Measurements from ENCODE around the gene KPNA4.
"Not testable (repeated sequence)": the region's sequence is repeated elsewhere in the genome, so short reads cannot be mapped to it uniquely, and the experiment has no call there.

KPNA4 gene

GRCh38 chr3:160452251-160452650, 113.1 kb downstream of the KPNA4 start:
- not testable (repeated sequence) for DNase-seq (ENCODE audit: low read depth in 1 of 2, low spot score in 1 of 2)

GRCh38 chr3:160451602-160452001, 113.8 kb downstream of the KPNA4 start:
- DNase-seq (ENCODE audit: low read depth in 1 of 2, low spot score in 1 of 2), result no peak

GRCh38 chr3:160450846-160451245, 114.5 kb downstream of the KPNA4 start:
- DNase-seq (ENCODE audit: low read depth in 1 of 2, low spot score in 1 of 2), result no peak

- DNase-seq (ENCODE audit: low read depth in 1 of 2, low spot score in 1 of 2), result peak; percentile 85 to 91
Measured at GRCh38 chr3:160449636-160450598, 115.5 kb downstream of the KPNA4 start, which contains the start of gene TRIM59. TSS of gene TRIM59 (minus strand) at chr3:160449786. CDS start at chr3:160439183, 10,603 bp downstream.

- DNase-seq (ENCODE audit: low read depth in 1 of 2, low spot score in 1 of 2), result peak in 1 of 2 donors; percentile 26
Measured at GRCh38 chr3:160448845-160449635, 116.3 kb downstream of the KPNA4 start.

GRCh38 chr3:160447544-160447943, 117.8 kb downstream of the KPNA4 start:
- DNase-seq (ENCODE audit: low read depth in 1 of 2, low spot score in 1 of 2), result no peak

GRCh38 chr3:160446522-160447056, 118.8 kb downstream of the KPNA4 start:
- no peak for DNase-seq (ENCODE audit: low read depth in 1 of 2, low spot score in 1 of 2)

- DNase-seq (ENCODE audit: low read depth in 1 of 2, low spot score in 1 of 2), result no peak
Measured at GRCh38 chr3:160445854-160446253, 119.5 kb downstream of the KPNA4 start.

Measured in activated CD4-positive, alpha-beta T cell treated with anti-CD3 and anti-CD28 coated beads, Interleukin-2, amount 50 U/mL, for 24 hours (primary cell).